Measurements from ENCODE around the gene AK4. TPM values are rescaled to one million over a fixed set of nuclear protein-coding genes. Genes with fewer than 3 reads are reported as not detected.

AK4 gene
- total RNA-seq, 1 donor from 2014 or later, result 160 TPM

DNA sequence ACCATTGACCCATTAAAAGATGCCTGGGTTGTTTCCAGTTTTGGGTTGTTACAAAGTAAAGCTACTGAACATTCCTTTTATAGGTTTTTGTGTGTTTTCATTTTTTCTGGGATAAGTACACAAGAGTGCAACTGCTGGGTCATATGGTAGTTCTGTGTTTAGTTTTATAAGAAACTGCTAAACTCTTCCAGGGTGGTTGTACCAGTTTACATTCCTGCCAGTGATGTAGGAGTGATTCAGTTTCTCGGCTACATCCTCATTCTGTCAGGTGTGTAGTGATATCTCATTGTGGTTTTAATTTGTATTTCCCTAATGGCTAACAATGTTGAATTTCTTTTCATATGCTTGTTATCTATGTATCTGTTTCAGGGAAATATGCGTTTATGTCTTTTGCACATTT, 102.8 kb downstream of the AK4 start:
- DNase-seq (ENCODE audit: low spot score), result no peak

DNA sequence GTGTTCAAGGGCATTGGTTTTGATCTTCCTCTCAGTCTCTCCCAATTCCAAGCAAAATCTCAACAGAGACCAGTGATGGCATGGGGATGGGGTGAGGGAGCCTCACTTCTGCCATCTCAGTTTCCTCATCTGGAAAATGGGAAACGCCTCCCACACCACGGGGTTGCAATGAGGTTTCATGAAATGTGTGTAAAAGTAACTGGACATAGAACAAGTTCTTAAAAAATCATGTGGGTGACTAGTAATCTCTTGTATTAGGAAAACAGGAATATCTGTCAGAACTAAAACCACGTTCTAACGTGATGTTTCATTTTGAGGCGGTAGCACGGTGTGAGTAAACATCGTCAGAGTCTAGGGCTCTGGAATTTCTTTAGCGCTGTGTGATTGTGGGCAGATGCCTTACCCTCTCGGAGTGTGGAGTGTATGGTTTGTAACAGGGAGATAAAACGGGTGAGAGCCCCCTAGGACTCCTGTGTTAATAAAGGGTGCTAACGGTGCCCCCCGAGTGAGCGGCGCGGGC, 105.9 kb downstream of the AK4 start:
- DNase-seq (ENCODE audit: low spot score), result no peak

DNA sequence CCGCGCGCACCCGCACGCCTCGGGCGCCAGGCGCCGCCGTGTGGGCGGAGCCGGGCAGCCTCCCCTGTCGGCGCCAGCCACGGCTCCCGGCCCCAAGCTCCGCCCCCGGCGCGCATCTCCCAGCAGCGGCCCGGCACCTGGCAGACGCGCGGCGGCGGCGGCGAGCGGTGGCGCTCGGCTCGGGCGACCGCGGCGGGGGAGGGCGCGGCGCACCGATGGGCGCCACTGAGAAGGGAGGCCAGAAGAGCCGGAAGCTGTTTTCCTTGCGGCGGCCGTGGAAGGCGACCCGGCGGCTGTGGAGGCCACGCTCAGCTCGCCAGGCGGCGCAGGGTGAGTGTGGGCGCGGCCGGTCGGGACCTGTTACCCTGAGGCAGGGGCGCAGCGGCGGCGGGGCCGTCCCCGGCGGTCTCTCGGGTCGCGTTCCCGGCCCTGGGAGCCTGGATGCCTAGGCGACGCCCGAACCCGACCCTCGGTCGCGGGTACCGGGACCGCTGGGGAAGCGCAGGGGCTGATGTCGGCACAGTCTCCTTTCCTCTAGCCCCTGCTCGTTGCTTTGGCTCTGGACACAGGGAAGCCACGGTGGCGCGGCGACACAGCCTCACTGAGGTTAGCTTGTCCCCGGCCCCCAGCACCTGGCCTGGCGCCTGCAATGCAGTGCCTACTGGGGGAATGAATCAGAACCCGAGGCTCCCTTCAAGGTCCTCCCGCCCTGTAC, 106.5 kb downstream of the AK4 start:
- DNase-seq (ENCODE audit: low spot score), result peak; percentile 80

DNA sequence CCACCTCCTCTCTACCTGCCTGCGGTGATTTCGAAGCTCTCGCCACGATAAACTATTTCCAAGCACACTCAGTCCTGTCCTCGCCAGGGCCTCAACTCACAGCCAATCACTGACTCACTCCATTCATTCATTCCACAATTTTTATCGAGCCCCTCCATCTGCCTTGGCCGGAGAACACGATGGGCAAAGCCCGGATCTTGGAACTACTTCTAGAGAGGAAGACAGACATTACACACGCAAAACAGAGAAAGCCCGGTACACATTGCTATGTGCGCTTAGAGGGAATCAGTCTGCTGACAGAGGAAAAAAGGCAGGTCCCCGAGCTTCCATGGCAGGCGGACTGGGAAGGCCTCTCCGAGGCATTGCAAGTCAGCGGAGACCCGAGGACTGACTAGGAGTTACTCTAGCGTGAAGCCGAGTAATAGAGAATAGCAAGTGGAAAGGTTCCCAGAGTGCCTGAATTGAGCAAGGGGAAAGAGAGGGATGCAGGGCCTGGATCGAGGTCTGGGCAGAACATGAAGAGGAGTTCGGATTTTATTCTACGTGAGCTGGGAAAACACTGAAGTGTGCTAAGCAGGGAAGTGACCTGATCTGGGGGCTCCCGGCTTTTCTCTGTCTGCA, 107.1 kb downstream of the AK4 start:
- DNase-seq (ENCODE audit: low spot score), result no peak

DNA sequence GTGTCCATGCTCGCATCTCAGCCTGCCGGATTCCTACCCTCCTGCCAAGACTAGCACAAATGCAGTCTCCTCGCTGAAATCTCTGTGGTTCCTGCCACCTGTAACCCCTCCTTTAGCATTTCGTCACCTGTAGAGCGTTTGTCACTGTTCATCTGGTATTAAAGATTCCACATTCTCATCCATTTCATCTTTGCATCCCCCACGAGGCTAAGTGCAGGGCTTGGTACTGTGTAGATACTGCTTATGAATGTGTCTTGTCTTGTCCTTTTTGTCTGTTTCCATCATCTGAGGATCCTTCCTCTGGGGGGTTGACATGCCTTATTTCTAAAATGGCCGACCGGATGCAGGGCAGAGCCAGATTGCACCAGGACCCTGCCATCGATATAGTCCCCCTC, 107.7 kb downstream of the AK4 start:
- DNase-seq (ENCODE audit: low spot score), result no peak

DNA sequence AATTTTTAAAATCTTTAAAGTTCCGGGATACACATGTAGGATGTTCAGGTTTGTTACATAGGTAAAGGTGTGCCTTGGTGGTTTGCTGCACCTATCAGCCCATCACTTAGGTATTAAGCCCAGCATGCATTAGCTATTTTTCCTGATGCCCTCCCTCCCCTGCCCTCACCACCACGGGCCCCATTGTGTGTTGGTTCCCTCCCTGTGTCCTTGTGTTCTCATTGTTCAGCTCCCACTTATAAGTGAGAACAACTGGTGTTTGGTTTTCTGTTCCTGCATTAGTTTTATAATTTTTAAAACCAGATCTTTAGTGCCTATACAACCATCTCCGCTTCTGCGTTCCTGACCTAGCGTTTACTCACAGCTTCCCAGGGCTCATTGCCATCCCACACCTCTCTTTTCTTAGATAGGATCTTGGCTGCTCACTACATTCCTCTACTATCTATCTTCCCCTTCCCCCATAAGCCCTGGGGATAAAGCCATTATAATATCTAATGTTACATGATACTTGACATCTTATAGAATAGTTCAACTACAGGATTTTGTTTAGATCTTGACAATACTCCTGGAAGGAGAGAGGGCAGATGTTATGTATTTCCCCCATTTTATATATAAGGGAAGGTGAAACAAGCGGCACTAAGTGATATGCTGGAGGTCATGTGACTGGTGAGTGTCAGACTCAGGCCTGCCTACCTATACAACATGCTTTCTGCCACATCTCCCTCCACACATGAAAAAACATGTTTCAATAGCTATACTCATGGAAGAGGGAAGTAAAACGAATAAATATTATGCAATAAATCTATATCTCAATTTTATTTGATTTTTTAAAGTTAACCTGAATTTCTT, 109.1 kb downstream of the AK4 start:
- DNase-seq (ENCODE audit: low spot score), result no peak

DNA sequence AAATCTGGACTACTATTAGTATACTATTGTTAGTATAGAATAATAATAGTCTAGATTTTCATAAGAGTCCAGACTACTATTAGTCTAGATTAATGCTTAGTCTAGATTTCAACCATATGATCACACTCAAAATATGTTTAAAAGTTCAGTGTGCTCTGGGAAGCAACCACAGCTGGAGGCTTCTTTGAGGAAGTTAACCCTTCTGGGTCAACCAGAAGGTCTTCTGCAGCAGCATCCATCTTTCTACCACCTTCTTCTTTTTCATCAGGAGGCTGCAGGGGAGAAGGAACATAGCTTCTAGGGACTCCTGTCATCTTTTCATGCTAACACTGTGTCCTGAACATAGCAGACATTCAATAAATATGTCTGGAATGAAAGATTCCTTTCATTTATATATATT, 110.1 kb downstream of the AK4 start:
- DNase-seq (ENCODE audit: low spot score), result no peak

GRCh38 chr1:65259816-65260215, 111.8 kb downstream of the AK4 start:
- no peak for DNase-seq (ENCODE audit: low spot score)

DNA sequence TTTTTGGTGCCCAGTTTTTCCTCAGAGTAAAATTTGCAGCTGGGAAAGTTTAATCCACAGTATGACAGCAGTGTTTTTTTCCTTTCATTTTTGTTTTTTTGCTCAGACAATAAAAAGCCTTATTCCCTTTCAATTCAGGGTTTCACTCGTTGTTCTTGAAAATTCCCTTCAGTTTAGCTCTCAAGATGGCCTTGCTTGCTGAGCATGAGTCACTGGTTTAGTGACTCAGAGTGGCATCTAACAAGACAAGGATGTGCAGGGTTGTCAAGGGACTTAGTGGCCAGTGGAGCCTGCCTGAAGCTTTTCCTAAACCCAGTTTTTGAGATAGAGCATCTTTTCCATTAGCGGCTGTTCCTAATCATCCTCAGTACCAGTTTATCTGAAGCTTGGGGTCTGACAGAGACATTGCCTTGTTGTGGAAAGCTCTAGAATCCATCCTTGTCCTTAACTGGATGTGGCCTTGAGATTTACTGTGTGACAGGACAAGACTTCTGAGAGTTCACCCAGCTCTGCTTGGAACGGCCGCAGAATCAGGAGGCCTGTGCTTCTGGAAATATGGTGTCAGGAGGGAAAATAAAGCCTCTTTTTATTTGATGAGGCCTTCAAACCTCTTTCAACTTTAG, 113.0 kb downstream of the AK4 start:
- DNase-seq (ENCODE audit: low spot score), result no peak

GRCh38 chr1:65263286-65263685, 115.3 kb downstream of the AK4 start:
- no peak for DNase-seq (ENCODE audit: low spot score)

GRCh38 chr1:65264197-65264929, 116.4 kb downstream of the AK4 start:
- DNase-seq (ENCODE audit: low spot score), result peak; percentile 21

- no peak for DNase-seq (ENCODE audit: low spot score)
These were observed 117.3 kb downstream of the AK4 start for GRCh38 chr1:65265296-65265650.

GRCh38 chr1:65265651-65266351, 117.8 kb downstream of the AK4 start:
- DNase-seq (ENCODE audit: low spot score), result no peak

- DNase-seq (ENCODE audit: low spot score), result no peak
These were observed 118.5 kb downstream of the AK4 start for GRCh38 chr1:65266476-65266875.

DNA sequence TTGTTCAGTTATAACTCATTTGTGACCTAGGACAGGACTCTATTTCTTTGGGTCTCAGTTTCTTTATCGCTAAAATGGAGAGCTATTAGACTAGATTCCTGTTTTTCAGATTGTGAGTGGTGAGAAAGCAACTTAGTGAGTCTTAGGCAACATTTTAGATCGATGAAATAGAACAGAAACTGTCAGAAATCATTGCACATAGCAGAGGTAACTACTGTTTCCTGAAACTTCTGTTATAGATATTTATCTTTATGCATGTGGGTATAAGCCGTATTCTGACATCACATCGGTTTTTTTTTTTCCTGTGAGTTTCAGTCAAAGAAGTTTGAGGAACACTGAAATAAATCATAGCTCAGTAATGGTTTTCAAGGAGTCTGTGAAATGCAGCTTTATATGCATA, 119.3 kb downstream of the AK4 start:
- DNase-seq (ENCODE audit: low spot score), result no peak

GRCh38 chr1:65267683-65268082, 119.7 kb downstream of the AK4 start:
- DNase-seq (ENCODE audit: low spot score), result no peak

DNA sequence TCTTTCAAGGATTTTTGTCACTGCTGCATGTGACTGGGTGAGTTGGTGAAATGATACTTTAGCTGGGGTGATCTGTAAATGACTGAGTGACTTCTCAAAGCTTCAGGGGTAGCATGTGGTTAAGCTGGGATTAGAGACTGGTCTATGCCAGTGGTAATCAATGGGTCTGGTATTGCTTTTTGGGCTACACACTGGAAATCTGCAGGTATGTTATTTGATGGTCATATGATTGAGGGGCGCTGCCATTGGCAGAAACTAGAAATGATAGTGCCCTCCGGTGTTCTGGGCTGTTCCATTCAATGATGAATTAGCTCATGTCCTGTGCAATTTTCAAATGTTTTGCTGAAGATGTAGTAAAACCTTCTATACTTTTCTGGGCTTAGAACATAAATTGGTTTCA, 121.6 kb downstream of the AK4 start:
- no peak for DNase-seq (ENCODE audit: low spot score)

- no peak for DNase-seq (ENCODE audit: low spot score)
These were observed 128.4 kb downstream of the AK4 start for GRCh38 chr1:65276197-65276939.

- DNase-seq (ENCODE audit: low spot score), result no peak
These were observed 129.8 kb downstream of the AK4 start for GRCh38 chr1:65277605-65278347.

All from mucosa of gallbladder (tissue), 1 donor.